GM10266 (cell line): ENCODE results near the gene IFNA16.
A peak's percentile ranks its signal among the peaks of the same experiment; 100 is the strongest.
"Not testable (repeated sequence)": the region's sequence is repeated elsewhere in the genome, so short reads cannot be mapped to it uniquely, and the experiment has no call there.

Experiments
- DNase-seq: peaks from one replicate; pipeline ENCODE4 v3.0.0; 2012; ENCODE audit errors: extremely low spot score
- CTCF ChIP-seq: IDR thresholded peaks from 2 replicates; pipeline ENCODE4 v1.5.1; 2012; ENCODE audit warnings: mild to moderate bottlenecking, low read depth; ENCODE audit not compliant: control insufficient read depth, insufficient read depth; ENCODE audit errors: missing control alignments

Gene IFNA16

GRCh38 chr9:21239911-21240310, 22.8 kb upstream of the IFNA16 start, which contains the start of gene IFNA14:
IFNA14 (minus strand) TSS chr9:21240005; CDS start chr9:21239935, 70 bp downstream.
- TF ChIP-seq CTCF = no peak
- no peak for DNase-seq

- DNase-seq = not testable (repeated sequence)
These were observed 19.2 kb upstream of the IFNA16 start for GRCh38 chr9:21236360-21236714.

GRCh38 chr9:21235468-21236359, 18.6 kb upstream of the IFNA16 start:
- peak; percentile 30 for DNase-seq
- TF ChIP-seq CTCF = peak; percentile 84

- no peak for TF ChIP-seq CTCF
- no peak for DNase-seq
These were observed 17.1 kb upstream of the IFNA16 start for GRCh38 chr9:21234153-21234687.

- DNase-seq = no peak
- TF ChIP-seq CTCF = no peak
These were observed 16.1 kb upstream of the IFNA16 start for GRCh38 chr9:21233258-21233657.

GRCh38 chr9:21228122-21228521, 11.0 kb upstream of the IFNA16 start, which contains the start of gene IFNA17:
IFNA17 (minus strand) TSS chr9:21228222; CDS start chr9:21228173, 49 bp downstream.
- DNase-seq = no peak
- no peak for TF ChIP-seq CTCF

- DNase-seq = peak; percentile 8
- TF ChIP-seq CTCF = peak; percentile 65
These were observed 3.4 kb downstream of the IFNA16 start for GRCh38 chr9:21213411-21214326.

GRCh38 chr9:21212160-21212559, 5.0 kb downstream of the IFNA16 start:
- not testable (repeated sequence) for DNase-seq

GRCh38 chr9:21210782-21211181, 6.3 kb downstream of the IFNA16 start:
- not testable (repeated sequence) for DNase-seq
